HG02623 (cell line): Measurements from ENCODE around the gene CPTP.

Experiments used
- ATAC-seq: cut with Tn5 transposase; IDR thresholded peaks from one replicate; pipeline ENCODE4 v1.9.1; 2021; ENCODE audit warnings: moderate library complexity; ENCODE audit not compliant: unreplicated experiment

Gene CPTP

GRCh38 chr1:1324524-1325287, at the start of gene CPTP, which contains the start of gene INTS11:
Gene CPTP (plus strand): TSS chr1:1324802. CDS start chr1:1326911, 2,109 bp downstream.
Gene INTS11 (minus strand): TSS chr1:1324660. CDS start chr1:1324608, 52 bp downstream.
- ATAC-seq: peak; percentile 62

DNA sequence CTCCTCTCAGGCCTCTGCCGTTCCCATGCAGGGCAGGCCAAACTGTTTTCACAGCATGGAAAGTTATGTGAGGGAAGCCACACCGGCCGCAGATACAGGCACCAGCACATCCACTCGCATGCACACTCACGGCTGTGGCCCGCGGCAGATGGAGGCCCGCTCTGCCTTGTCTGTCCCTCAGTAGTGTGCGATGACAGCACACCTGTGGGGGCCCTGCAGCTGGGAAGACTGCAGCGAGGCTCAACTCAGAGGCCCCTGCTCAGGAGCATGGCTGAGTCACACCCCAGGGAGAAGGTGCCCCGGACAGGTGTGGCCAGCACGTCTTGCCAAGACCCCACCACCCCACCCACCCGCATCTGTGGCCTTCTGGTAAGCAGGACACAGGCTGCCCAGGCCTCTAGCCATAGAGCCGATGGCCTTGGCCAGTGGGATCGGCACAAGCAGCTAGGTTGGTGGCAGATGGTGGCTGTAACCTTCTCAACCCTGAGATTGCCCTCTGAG, 49.6 kb upstream of the CPTP start:
- no peak for ATAC-seq

- ATAC-seq: no peak
These were observed 48.8 kb upstream of the CPTP start for GRCh38 chr1:1275836-1276235.

- no peak for ATAC-seq
These were observed 46.0 kb upstream of the CPTP start for GRCh38 chr1:1278620-1279019.

- ATAC-seq: no peak
These were observed 45.6 kb upstream of the CPTP start for GRCh38 chr1:1279028-1279427.

DNA sequence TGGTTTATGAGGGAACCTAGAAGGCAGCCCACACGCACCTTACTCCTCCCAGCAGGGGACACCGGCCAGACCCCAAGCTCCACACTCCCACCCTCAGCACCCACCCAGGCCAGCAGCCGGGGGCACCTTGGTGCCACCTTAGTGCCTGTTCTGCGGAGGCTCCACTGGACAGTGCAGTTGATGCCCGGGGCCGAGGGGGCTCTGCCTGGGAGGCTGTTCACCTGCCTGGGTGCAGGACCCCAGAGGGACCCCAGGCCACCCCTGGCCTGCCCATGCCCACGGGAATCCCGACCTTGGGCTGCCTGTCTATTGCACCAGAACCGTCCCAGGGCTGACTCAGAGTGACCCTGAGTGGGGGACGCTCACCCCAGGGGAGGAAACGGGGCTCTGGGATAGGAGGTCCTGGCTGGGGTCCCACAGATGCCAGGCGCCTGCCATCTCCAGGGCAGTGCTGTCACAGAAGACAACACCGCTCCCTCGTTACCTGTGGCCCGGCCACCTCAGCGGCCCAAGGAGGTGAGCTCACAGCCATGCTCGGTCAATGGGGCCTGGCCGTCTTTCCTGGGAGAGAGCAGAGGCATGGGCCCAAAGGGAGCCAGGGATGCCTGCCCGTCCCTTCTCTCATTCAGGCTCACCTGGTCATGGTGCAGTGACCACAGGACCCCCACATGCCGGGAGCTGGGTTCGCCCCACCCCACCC, 43.7 kb upstream of the CPTP start:
- ATAC-seq: no peak

DNA sequence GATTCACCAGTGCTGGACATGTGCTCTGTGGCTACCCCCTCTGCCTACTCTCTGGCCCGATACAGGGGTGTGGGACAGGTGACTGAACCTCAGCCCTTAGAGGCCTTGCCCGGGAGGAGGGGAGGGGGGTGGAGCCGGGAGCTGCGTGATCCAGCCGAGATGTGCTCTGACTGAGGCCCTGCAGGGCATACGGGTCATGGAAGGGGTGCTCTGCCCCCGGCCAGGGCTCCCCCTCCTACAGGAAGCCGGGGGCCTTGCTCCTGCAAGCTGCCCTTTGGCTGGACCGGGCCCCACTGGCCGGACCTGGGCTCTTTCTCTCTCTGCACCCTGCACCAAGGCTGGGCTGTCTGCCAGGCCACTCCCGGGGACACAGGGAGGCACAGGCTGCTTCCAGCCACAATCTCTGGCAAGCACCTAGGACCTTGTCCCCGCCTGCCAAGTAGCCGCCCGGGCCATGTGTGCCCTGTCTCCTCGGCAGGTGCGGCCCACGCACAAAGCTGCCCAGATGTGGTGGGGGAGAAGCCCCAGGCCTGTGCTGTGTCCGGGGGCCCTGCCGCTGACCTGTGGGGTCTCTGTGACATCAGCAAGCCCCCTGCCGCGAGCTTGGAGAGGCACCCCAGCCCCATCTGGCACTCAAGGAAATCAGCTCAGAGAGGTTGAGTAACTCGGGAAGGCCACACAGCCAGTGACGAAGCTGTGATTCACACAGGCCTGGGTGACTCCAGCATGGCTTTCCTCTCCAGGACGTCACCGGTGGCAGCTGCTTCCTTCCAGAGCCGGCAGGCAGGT, 42.9 kb upstream of the CPTP start:
- ATAC-seq: no peak

- no peak for ATAC-seq
These were observed 41.6 kb upstream of the CPTP start for GRCh38 chr1:1282998-1283397.

GRCh38 chr1:1283821-1284220, 40.8 kb upstream of the CPTP start:
- ATAC-seq: no peak

DNA sequence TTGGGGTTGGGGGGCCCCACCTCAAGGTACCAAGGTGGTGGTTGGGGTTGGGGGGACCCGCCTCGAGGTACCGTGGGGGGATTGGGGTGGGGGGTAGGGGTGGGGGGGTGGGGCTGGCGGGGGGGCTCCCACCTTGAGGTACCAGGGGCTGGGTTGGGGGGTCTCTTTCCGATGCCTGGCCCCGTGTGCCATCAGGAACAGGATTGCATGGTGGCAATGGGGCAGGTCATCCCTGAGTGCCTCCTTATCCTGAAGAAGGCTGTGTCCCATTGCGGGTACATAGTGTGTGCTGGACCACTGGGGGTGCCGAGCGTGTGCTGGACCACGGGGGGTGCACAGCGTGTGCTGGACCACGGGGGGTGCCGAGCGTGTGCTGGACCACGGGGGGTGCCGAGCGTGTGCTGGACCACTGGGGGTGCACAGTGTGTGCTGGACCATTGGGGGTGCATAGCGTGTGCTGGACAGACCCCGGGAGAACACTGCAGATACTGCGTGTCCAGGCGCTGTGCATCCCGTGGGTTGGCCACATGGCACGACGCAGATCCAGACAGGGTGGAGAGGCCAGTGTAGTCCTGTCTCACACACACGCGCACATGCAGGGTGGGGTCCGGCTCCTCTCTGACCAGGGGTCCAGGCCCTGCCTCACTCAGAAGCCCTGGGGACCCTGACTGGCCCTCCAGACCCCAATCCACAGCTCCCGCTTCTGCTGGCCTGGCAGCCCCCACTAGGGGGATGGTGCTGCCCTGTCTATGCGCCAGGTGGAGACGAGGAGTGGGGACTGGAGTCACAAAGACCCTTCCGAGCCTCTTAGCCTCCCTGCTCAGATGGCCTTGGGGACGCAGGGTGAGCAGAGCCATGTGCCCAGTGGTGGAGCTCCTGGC, 40.1 kb upstream of the CPTP start:
- ATAC-seq: no peak

- ATAC-seq: no peak
These were observed 39.5 kb upstream of the CPTP start for GRCh38 chr1:1285102-1285571.

- ATAC-seq: no peak
These were observed 38.8 kb upstream of the CPTP start for GRCh38 chr1:1285611-1286311.

DNA sequence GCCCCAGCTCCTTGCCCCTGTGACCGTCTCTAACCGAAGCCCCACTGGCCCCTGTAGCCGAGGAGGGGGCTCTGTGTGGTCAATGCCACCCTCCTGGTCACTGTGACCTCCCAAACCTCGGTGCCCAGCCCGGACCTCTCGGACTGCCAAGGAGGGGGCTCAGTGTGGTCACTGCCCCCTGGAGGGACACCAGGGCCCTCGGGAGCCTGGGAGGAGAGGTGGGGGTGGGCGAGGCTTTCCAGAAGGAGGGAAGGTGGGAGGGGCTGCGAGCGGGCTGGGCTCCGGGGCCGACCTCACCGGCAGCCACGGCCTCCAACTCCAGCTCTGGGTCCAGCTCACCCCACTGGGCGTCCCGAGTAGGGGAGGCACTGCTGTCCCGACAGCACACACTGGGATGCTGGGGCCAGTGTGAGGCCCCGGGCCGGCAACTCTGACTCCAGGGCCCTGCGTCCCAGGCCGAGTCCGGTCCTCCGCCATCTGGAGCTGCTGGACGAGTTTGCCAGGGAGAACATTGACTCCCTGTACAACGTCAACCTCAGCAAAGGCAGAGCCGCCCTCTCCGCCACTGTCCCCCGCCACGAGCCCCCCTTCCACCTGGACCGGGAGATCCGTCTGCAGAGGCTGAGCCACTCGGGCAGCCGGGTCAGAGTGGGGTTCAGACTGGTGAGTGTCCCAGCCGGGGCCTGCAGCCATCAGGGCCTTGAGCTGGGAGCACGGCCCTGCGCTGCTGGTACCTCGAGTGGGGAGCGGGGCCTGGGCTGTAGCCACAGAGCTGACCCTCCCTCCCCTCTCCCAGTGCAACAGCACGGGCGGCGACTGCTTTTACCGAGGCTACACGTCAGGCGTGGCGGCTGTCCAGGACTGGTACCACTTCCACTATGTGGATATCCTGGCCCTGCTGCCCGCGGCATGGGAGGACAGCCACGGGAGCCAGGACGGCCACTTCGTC, 38.0 kb upstream of the CPTP start:
- ATAC-seq: no peak

DNA sequence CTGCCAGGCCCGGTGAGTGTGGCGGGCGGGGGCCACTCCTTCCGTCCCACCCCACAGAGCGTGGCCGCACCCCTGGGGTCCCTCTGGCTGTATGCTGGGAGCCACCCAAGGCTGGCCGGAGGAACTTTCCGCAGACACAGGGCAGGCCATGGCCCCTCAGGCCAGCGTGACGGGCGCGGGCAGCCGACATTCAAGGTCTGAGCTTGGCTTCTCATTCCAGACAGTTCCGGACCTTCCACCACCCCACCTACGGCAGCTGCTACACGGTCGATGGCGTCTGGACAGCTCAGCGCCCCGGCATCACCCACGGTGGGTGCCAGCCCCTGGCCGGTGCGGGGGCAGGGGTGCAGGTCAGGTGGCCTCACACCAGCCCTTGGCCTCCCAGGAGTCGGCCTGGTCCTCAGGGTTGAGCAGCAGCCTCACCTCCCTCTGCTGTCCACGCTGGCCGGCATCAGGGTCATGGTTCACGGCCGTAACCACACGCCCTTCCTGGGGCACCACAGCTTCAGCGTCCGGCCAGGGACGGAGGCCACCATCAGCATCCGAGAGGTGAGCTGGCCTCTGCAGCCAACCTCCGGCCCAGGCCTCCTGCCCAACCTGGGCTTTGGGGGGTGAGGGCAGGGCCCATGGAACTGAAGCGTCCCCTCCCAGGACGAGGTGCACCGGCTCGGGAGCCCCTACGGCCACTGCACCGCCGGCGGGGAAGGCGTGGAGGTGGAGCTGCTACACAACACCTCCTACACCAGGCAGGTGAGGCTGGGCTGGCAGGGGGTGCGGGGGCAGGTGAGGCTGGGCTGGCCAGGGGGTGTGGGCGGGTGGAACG, 37.1 kb upstream of the CPTP start:
- ATAC-seq: no peak

GRCh38 chr1:1290238-1290731, 34.3 kb upstream of the CPTP start:
- ATAC-seq: no peak

GRCh38 chr1:1291023-1291528, 33.5 kb upstream of the CPTP start:
- ATAC-seq: no peak
